Activated CD8-positive, alpha-beta memory T cell treated with anti-CD3 and anti-CD28 coated beads for 4 hours (primary cell): ENCODE results near the gene TGM2.

ENCODE experiments used
- DNase-seq, 2 donors: peaks; one replicate each; pipeline ENCODE4 v3.0.0-alpha.2; 2020; ENCODE audit warnings: low read depth in 2 of 2

The TGM2 gene

DNA sequence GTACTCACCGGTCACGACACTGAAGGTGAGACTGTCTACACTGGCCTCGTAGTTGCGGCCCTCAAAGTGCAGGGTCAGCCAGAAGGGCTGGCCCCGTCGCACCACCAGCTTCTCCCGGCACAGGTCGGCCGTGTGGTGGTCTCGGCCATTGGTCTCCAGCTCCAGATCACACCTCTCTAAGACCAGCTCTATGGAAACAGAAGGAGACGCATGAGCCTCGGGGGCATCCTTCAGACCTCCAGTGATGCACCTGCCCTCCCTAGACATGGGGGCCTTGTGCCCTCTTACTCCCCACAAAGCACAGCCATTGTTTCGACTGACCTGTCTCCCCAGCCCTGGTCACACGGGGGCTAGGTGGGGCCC, 3.7 kb downstream of the TGM2 start:
- DNase-seq = no peak

- no peak for DNase-seq
Measured at GRCh38 chr20:38159957-38160756, 4.9 kb downstream of the TGM2 start.

- DNase-seq = no peak
Measured at GRCh38 chr20:38159566-38159956, 5.5 kb downstream of the TGM2 start.

DNA sequence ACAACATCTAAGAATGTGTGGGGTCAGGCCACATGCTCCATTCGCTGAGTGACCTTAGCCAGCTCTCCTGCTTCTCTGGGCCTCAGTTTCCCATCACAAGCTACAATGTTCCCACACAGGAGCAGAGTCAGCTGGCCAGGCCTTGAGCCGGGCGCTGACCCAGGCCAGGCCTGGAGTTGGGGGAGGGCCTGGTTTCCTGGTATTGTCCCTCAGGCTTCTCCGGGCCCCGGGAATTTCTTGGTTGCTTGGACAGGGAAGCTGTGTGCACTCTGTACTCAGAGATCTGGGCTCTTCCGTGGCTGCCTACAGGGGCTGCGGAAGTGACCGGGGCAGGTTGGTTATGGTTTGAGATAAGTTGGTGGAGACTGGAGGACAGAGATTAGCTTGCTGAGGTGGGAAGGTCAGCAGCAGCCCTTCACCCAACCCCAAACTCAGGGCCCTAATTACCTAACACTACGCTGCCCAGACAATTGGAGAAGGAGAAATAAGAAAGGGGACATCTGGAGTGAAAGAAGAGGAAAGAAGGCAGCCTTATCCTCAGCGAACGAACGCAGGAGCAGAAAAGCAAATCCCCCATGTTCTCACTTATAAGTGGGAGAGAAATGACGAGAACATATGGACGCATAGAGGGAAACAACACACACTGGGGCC, 6.2 kb downstream of the TGM2 start:
- DNase-seq = no peak

DNA sequence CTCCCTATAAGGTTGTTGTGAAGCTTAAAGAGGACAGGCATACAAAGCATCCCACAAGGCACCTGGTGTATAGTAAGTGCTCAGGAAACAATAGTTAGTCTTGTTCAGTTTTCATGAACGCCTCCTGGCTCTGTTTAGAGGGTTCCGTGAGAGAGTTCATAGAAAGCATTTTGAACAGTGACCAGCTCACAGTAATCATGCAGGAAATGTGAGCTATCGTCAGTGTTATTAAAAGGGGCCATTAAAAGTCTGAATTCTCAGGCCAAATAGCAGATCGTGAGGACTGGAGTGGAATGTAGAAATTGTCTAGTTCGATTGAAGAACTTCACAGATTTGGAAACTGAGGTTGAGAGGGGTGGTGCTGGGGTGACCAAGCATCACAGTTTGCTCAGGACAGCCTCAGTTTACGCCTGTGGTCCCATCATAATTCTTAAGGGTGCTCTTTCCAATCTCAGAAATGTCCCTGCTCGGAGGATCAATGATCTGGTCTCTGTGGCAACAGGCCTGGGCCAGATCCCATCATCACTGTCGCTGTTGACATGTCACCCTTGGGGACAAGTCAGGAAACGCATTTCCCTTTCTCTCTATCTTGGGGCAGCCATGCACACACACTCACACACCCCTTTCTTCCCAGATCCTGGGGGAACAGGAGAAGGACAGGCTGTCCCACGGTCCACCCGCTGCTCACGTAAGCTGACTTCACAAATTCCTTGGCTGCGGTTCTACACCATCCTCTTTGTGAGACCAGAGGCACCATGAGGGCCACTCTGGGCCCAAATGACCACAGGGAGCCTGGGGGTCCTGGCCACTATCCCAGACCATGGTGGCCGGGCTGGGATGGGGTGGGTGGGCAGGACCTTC, 7.2 kb downstream of the TGM2 start:
- DNase-seq = no peak

DNA sequence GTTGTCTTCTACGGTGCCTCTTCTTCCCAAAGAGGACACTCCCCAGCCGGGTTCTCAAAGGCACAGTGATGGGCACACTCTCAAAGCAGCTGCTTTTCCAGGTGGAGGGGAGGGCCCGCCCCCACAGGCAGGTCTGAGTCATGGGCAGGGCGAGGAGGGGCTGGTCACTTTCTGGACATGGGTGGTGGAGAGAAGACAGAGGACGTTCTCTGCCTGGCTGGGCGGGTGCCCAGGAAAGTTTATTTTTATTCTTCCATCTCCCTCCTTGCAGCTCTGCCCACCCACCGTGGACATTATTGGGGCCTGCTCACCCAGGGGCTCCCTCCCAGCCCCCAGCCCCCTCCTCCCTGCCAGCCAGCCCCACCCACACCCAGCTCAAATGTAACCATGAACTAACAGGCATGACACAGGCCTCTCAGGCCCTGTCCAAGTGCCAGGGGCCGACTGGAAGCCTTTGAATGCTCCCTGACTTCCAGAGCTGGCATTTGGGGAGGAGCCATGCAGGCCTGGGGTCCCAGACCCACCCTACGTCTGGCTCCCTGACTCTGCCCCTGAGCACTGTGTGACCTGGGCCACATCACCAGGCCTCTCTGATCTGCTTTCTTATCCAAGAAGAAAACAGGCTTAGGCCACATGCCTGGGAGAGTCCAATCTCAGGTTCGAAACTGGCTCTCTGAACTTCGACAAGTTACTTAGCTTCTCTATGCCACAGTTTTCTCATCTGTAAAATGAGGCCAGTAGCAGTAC, 8.0 kb downstream of the TGM2 start:
- no peak for DNase-seq

DNA sequence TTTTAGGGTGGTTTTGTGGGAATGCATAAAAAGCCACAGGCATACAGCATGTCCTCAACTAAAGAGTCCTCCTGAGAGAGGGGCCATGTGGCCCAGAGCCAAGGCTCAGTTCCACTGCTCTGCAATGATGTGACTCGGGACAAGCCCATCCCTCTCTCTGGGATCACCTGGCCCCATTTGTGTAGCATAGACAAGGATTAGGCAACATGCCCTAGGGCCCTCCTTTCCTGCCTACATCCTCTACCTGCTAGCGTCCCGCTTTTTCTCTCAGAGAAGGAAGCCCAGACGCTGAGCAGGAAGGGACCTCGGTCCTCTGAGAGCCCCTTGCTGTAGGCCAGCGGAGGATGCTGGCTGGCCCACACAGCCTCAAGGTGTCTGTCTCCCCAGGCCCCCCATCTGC, 8.8 kb downstream of the TGM2 start:
- DNase-seq = no peak

DNA sequence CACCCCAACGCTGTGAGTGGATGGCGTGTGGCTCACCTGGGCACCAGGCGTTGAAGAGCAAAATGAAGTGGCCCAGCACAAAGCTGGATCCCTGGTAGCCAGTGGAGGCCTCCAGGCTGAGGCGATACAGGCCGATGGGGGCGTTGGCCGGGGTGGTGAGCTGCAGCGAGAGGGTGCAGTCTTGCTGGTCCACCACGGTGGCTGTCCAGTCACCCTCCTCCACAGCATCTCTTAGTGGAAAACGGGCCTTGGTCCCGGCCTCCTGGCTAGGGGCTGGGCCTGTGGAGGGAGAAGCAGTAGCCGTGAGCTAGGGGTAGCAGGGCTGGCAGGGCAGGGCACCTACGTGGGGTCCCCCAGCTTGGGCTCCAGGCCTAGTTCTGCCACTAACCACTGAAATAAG, 9.3 kb downstream of the TGM2 start:
- no peak for DNase-seq

DNA sequence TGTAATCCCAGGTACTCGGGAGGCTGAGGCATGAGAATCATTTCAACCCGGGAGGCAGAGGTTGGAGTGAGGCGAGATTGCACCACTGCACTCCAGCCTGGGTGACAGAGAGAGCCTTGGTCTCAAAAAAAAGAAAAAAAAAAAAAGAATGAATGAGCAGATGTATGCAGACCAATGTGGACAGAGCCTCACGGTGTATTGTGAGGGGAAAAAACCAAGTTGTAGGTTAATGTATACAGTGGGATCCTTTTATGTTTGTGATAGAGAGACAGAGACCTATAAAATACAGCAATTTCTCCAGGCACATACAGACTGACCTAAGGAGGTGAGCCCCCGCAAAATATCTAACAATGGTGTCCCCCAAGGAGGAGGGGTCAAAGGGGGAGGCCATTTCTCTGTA, 11.7 kb downstream of the TGM2 start:
- no peak for DNase-seq

DNA sequence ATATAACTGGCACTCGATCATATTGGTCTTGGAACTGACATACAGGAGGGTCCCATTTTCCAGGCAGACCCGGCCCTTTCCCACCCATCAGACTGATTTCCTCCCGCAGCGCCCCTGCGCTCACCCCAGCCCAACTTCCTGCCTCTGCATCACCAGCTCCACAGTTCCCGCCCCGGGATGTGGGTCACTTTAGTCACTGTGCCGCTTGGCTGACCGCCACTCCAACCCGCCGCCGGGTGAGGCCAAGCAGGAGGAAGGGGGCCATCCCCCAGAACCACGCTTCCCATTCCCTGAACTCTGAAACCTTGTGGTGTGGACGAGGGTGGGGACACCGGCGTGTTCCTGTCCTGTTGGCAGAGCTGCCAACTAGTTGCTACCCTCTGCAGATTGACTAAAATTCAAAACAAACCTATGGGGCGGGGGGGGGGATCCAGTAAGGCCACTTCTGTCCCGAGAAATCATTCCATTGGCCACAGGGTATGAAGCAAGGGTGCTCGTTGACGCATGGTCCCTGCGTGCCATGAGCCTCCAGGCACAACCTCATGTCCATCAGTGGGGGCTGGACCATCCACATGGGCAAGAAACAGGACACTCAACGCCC, 12.3 kb downstream of the TGM2 start:
- no peak for DNase-seq

DNA sequence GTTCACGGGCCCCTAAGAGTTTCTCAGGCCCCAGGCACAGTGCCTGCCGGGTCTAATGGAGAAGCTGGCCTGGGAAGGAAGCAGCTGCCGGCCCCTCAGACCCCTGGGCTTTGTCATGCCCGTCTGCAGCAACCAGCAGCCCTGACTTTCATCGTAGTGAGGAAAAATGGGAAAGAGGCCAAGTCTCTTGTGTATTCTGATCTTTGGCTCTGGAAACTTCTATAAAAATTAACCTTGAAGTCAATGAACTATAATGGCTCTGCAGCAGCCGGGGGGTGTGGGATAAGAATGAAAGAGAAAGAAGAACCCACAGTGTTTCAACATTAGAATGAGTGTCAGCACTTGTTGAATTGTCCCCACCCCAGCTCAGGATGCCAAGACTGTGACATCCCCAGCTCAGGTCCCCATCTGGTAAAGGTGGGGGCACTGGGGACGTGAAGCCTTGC, 12.9 kb downstream of the TGM2 start:
- no peak for DNase-seq

DNA sequence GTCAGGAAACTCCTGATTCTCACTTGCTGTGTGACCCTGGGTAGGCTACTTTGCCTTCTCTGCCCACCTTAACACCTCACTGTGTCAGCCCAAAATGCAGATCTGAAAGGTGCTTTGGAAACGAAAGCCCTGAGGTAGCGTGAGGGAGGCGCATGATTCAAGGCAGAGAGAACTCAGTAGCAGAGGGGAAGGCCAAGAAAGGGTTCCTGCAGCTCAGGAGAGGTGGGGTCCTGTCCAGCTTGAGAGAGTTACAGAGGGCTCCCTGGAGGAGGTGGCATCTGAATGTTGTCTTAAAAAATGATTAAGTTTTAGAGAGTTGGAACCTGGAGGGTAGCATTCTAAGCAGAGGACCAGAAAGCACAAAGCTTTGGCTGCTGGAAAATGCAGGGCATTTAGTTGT, 13.6 kb downstream of the TGM2 start:
- no peak for DNase-seq

GRCh38 chr20:38150335-38151170, 14.5 kb downstream of the TGM2 start:
- DNase-seq = no peak

DNA sequence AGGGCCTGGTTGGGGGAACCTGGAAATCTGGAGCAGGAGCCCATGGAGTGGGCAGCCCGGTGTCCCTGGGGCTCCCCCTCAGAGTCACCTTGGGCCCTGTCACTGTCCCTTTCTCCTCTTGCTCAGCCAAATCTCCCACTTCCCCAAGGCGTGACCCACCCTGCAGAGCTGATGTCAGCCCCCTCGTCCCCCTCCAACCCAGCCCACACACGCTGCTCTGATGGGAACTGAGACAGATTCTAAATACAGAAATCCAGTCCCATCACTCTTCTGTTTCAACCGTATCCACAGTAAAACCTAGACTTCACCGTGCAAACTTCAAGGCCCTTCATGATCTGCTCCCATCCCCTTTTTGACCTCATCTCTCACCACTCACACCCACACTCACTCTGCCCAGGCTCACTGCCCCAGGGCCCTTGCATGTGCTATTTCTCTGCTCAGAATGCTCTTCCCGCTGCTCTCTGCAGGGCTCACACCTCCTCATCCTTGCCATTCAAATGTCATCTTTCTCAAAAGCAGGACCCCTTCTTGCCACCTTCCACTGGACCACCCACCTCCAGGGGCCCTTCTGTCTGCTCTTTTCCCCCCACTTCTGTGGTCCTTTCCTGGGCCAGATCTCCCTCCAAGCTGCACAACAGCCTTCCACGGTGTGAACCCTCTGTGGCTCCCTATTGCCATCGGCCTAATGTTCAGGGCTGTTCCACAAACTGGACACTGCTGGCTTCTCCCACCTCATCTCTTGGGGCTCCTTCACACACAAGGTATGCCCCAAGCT, 16.6 kb downstream of the TGM2 start:
- no peak for DNase-seq

GRCh38 chr20:38147751-38148150, 17.3 kb downstream of the TGM2 start:
- no peak for DNase-seq

DNA sequence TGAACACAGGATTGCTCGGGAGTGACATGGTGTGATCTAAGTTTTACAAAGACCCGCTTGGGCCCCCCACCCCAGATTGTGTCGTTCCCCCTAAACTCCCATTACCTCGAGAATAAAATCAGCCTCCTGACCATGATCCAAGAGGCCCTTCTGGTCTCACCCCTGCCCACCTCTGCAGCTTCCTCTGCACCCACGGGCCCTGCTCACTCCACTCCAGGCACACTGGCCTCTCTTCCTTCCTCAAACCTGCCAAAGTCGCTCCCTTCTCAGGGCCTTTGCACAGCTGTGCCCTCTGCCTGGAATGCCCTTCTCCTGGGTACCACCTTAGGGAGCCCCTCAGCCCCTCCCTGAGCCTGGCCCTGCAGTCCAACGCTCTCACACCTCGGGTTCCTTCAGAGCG, 17.9 kb downstream of the TGM2 start:
- no peak for DNase-seq

- DNase-seq = no peak
Measured at GRCh38 chr20:38146628-38147027, 18.4 kb downstream of the TGM2 start.

DNA sequence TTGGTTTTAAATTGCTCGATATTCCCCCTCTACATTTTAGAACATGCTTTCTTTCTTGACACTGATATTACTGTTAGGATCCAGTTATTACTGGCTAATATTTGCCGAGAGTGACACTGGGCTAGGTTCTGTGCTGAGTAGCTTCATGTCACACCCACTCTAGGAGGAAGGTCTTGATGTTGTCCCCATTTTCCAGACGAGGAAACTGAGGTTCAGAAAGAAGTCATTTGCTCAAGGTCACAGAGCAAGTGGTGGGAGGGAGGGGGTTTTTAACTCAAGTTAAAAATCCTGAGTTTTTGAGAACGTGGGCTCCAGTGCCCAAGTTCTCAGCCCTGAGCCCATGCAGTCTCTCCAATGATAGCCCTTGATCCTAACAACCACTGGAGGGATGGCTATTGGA, 18.9 kb downstream of the TGM2 start:
- DNase-seq = no peak

DNA sequence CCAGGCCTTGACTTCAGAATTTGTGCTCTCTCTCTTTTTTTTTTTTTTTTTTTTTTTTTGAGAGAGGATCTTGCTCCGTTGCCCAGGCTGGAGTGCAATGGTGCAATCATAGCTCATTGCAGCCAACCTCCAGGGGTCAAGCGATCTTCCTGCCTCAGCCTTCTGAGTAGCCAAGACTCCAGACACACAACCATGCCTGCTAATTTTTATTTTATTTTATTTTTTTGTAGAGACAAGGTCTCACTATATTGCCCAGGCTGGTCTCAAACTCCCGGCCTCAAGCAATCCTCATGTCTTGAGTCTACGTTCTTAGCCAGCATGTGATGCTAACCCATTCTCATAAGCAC, 19.4 kb downstream of the TGM2 start:
- DNase-seq = no peak
